ENCODE results near the gene SH3BP5L. TPM values are rescaled to one million over a fixed set of nuclear protein-coding genes. Genes with fewer than 3 reads are reported as not detected.

The SH3BP5L gene
- total and polyA plus RNA-seq, 2 of the 4 experiments (the other 2 are of a cell fraction), result 23.3 to 35.9 TPM

GRCh38 chr1:248816042-248816851 lies 9.5 kb downstream of the SH3BP5L start:
- no peak overlapping the region for H2BK120ac ChIP-seq (ENCODE audit: low read depth, low read length)
- BruUV-seq (replicated peaks), result no TSS peak
- H3K9me3 ChIP-seq (ENCODE audit: control insufficient read depth, insufficient read depth, low read length), result no peaks in the 10 kb centered on the region
- peaks cover 15% of the 10 kb centered on the region; the same call in 1 of the 2 replicates for H4K20me1 ChIP-seq (ENCODE audit: insufficient read depth, low read length)
- peaks cover 6% of the 10 kb centered on the region for H3K4me1 ChIP-seq (ENCODE audit: control insufficient read depth, insufficient read depth, low read length)
- H3K14ac ChIP-seq (replicated peaks; ENCODE audit: low read depth, low read length), result no peak overlapping the region
- H3K4ac ChIP-seq (ENCODE audit: low read depth, low read length), result no peak overlapping the region
- ATAC-seq (ENCODE audit: low read depth) (no peak), DNase-seq (no peak)
- H3K4me3 ChIP-seq (ENCODE audit: insufficient read depth, low read depth, low read length), result no peak overlapping the region
- no peaks in the 10 kb centered on the region for H3K27me3 ChIP-seq (ENCODE audit: control insufficient read depth, insufficient read depth, low read length)
- TF ChIP-seq CHD1 (IDR thresholded peaks at IDR 0.05; ENCODE audit: low read depth, low read length) (no peak), MXI1 (IDR thresholded peaks at IDR 0.05; ENCODE audit: borderline replicate concordance, low read depth, low read length) (no peak), CTCF (conservative IDR thresholded peaks at IDR 0.05; ENCODE audit: low read depth, low read length) (no peak), ELK1 (IDR thresholded peaks at IDR 0.05; ENCODE audit: borderline replicate concordance, low read depth, low read length) (no peak), SMC3 (IDR thresholded peaks at IDR 0.05; ENCODE audit: low read depth, low read length) (no peak), USF2 (IDR thresholded peaks at IDR 0.05; ENCODE audit: low read depth, low read length) (no peak), RAD21 (IDR thresholded peaks at IDR 0.05; ENCODE audit: low read length) (no peak)
- no peak overlapping the region for H3K18ac ChIP-seq (ENCODE audit: low read depth, low read length)
- no peak overlapping the region for H2AFZ ChIP-seq (replicated peaks; ENCODE audit: low read length, poor library complexity)
- H3K9ac ChIP-seq (ENCODE audit: low read depth, low read length), result no peak overlapping the region
- H3K4me2 ChIP-seq (ENCODE audit: low read depth, low read length), result no peak overlapping the region
- no peak overlapping the region for H2BK15ac ChIP-seq (ENCODE audit: low read depth, low read length)
- H2BK5ac ChIP-seq (ENCODE audit: low read depth, low read length, poor library complexity, severe bottlenecking), result no peak overlapping the region
- no peak overlapping the region for H3K23ac ChIP-seq (ENCODE audit: low read depth, low read length)
- dilution Hi-C loops (cut with HindIII; ENCODE audit: low sequenced_read_pairs, unreplicated experiment), result no loop called here
- H4K8ac ChIP-seq (ENCODE audit: low read depth in 2 of 2, low read length in 2 of 2), result no peak overlapping the region
- peaks cover 61% of the 10 kb centered on the region for H3K36me3 ChIP-seq (ENCODE audit: control insufficient read depth, insufficient read depth, low read length)
- H3K79me1 ChIP-seq (ENCODE audit: low read depth in 1 of 2, low read length in 2 of 2), result peaks cover 37 to 59% of the 10 kb centered on the region in 2 experiments
- in situ Hi-C loops (cut with MboI; ENCODE audit: low sequenced_read_pairs), result no loop called here
- POLR2A ChIA-PET (ENCODE audit: unreplicated experiment), result no interaction called here
- H4K5ac ChIP-seq (ENCODE audit: low read depth, low read length), result no peak overlapping the region
- H4K91ac ChIP-seq (ENCODE audit: insufficient read depth, low read depth, low read length), result no peak overlapping the region
- no peak overlapping the region for H3K27ac ChIP-seq (ENCODE audit: insufficient read depth, low read length)
- intact Hi-C loops (cut with micrococcal nuclease), result no loop called here
- H3K56ac ChIP-seq (ENCODE audit: extremely low read depth, insufficient read depth, low read length), result no peak overlapping the region
- CTCF ChIA-PET, result interaction anchor here (0.5 kb wide), 1 partner anchor 56 kb away, joined by 3 read pairs; no protein-coding TSS in a partner anchor
- no peak overlapping the region for H2AK5ac ChIP-seq (ENCODE audit: low read depth, low read length)
- 100% methylated on average over 9 of the region's 13 CpGs; no CpG with 5 or more reads in 1 of the 2 experiments for WGBS, 2 experiments (ENCODE audit: extremely low coverage in 2 of 2, insufficient read length in 1 of 2)
- H2AK9ac ChIP-seq (replicated peaks; ENCODE audit: low read depth, low read length, poor library complexity), result no peak overlapping the region
- no peak overlapping the region for H2BK20ac ChIP-seq (ENCODE audit: low read depth, low read length)
- peaks cover 24% of the 10 kb centered on the region for H3K9me1 ChIP-seq (ENCODE audit: insufficient read depth, low read length)

Data from IMR-90 (cell line).